HT-29 (cell line): ENCODE data around the gene ZSCAN2. TPM values are rescaled to one million over a fixed set of nuclear protein-coding genes. Genes with fewer than 3 reads are reported as not detected.
A peak's percentile ranks its signal among the peaks of the same experiment; 100 is the strongest.
"Not testable (repeated sequence)": the region's sequence is repeated elsewhere in the genome, so short reads cannot be mapped to it uniquely, and the experiment has no call there.

ENCODE experiments used
- DNase-seq: peaks from one replicate; pipeline ENCODE4 v3.0.0-alpha.2; 2015; ENCODE audit warnings: low spot score
- total RNA-seq: library from RNA; depleted of rRNA; stranded (reverse); fragments of >200 nt; shearing (Covaris generic); gene quantifications from 2 replicates; pipeline ENCODE4 v1.2.3, GENCODE V29; 2014

The ZSCAN2 gene
- total RNA-seq, 1 experiment from 2014 or later = 14.1 TPM

DNA sequence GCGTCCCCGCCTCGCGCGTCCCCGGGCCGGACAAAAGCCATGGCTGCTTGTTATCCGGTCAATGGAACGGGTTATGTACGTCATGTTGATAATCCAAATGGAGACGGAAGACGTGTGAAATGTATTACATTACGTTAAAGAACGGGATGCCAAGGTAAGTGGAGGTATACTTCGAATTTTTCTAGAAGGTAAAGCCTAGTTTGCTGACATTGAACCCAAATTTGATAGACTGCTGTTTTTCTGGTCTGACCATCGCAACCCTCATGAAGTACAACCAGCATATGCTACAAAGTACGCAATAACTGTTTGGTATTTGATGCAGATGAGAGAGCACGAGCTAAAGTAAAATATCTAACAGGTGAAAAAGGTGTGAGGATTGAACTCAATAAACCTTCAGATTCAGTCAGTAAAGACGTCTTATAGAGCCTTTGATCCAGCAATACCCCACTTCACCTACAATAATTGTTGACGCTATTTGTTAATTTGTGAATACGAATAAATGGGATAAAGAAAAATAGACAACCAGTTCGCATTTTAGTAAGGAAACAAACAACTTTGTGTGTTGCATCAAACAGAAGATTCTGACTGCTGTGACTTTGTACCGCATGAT is 33.5 kb downstream of the ZSCAN2 start:
- no peak for DNase-seq

DNA sequence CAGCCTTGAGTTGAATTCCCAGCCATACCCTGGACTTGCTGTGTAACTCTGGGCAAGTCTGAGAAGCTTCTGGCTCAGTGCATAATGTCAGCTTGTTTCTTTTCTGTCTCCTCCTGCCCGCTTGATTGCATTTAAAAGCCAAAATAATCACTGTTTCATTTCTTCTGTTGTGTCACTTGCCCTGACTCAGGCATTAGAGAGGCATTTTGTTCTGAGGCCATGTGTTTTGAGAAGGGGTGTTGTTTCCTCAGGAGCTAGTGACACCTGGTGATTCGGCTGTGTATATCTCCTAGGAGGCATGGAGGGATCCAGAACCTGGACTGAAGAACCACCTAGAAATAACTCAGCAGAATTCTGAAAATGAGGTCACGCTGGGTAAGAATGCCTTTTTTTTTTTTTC is 37.3 kb downstream of the ZSCAN2 start:
- DNase-seq = peak; percentile 69

DNA sequence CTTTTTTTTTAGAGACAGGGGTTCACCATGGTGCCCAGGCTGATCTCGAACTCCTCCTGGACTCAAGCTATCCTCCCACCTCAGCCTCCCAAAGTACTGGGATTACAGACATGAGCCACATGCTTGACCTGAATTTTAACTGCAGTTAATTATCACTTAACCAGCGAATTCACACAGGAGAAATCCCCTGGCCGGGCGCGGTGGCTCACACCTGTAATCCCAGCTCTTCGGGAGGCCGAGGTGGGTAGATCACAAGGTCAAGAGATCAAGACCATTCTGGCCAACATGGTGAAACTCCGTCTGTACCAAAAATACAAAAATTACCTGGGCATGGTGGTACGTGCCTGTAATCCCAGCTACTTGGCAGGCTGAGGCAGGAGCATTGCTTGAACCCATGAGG is 41.1 kb downstream of the ZSCAN2 start:
- DNase-seq = not testable (repeated sequence)

DNA sequence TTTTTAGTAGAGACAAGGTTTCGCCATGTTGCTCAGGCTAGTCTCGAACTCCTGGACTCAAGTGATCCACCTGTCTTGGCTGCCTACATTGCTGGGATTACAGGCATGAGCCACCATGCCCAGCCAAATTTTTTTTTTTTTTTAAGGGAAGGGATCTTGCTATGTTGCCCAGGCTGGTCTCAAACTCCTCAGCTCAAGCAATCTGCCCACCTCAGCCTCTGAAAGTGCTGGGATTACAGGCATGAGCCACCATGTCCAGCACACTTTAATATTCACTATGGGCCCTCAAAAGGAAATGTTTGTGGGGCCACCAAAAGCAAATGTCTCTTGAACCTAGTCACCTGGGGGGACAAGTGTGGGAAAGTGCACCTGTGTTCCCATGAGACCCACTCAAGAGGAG is 41.8 kb downstream of the ZSCAN2 start:
- not testable (repeated sequence) for DNase-seq

DNA sequence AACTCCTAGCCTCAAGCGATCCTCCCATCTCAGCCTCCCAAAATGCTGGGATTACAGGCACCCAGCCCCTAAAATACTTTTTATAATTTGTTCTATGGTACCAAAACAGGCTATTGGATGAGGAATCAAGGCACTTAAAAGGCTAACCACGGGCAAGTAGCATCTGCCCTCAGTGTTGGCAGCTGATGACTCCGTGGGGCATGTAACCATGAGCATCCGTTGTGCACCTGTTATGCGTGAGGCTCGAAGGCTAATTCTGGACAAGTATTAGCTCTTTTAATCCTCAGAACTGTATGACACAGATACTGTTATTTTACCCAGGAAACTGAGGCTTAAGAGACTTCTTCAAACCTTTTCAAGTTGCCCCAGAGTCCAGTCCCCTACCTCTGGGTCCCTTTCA is 43.0 kb downstream of the ZSCAN2 start:
- no peak for DNase-seq

DNA sequence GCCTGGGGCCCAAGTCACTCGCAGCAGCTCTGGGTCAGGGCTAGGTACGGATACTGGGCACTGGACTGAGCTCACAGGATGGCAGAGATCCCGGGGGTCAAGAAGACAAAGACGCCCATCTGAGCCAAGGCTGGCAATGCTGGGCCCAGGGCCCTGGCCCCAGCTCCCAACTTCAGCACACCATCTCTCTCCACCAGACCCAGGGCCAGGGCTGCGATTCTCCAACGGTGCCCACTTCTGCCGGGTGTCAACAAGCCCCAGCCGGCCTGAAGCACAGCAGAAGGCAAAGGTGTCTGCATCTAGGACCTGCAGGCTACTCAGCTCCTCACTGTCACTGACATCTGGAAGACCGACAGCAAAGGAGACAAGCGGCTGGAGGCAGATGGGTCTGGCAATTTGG is 44.7 kb downstream of the ZSCAN2 start:
- DNase-seq = no peak

DNA sequence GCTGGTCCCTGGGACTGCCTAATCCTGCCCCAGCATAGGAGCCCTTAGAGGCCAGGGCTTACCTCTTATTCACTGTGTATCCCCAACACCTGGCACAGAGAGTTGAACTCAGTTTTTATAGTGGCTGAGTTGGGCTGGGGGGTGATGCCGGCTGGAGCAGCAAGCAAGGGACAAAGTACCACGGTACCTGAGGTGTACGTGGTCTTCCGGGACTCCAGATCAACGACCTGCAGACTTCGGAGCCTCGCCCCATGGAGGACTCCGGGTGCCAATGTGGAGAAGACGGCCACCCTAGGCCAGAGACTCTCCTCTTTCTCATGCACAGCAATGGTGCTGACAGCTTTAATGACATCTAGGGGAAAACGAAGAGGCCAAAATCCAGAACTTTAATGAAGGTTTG is 45.2 kb downstream of the ZSCAN2 start:
- DNase-seq = no peak

DNA sequence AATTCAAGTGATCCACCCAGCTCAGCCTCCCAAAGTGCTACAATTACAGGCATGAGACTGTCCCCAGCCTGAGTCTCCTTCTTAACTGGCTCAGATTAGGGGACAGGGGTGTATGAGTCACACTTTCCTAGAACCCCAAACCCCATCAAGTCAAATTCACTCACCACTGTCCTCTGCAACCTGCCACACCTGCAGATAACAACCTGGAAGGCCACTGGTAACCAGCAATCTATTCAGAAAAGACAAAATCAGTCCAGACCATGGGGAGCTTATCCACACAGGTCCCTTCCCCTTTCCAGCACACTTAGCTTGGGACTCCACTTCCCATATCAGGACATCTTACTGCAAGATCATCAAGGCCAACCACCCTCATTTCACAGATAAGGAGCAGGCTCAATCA is 46.9 kb downstream of the ZSCAN2 start:
- DNase-seq = no peak

DNA sequence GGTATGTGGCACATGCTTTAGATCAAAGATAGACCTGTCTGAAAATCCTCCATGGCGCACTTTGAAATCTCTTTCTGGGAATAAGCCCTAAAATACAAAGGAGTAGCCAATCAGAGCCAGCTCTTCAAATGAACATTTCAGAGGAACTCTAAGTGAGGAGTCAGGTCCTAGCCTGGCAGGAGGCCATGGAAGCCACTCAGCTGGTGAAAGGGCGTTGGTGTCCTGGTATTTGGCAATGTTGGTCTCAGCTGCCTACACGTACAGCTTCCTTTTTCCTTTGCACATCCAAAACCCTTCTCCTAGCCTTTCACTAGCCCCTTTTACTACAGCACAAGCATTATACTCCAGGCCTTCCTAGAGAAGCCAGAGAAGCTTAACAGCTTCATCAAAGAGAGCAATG is 47.7 kb downstream of the ZSCAN2 start:
- DNase-seq = no peak

DNA sequence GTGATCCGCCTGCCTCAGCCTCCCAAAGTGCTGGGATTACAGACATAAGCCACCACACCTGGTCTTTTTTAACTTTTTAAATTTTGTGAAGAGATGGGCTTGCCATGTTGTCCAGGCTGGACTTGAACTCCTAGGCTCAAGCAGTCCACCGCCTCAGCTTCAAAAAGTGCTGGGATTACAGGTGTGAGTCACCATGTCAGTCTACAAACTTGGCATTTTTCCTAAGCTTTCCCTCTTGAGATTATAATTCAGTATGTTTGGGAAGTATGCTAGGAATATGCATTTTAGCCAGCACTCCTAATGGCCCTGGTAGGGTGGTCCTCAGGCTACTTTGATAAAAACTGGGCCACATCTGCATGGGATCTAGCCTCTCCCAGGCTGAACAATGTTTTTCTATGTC is 48.9 kb downstream of the ZSCAN2 start:
- DNase-seq = no peak

DNA sequence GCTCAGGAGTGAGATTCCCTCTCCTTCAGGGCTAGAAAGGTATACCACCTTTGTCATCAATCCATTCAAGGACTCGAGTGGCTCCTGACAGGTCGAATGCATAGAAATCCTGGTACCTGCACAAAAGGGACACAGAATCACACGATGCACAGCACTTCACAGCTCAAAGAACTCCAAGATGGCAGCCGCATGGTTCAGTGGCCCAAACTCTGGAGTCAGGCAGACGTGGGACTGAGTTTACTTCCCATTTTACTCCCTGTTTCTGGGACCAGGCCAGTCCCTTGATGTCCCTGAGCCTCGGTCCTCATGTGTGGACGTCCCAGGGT is 52.7 kb downstream of the ZSCAN2 start:
- no peak for DNase-seq

DNA sequence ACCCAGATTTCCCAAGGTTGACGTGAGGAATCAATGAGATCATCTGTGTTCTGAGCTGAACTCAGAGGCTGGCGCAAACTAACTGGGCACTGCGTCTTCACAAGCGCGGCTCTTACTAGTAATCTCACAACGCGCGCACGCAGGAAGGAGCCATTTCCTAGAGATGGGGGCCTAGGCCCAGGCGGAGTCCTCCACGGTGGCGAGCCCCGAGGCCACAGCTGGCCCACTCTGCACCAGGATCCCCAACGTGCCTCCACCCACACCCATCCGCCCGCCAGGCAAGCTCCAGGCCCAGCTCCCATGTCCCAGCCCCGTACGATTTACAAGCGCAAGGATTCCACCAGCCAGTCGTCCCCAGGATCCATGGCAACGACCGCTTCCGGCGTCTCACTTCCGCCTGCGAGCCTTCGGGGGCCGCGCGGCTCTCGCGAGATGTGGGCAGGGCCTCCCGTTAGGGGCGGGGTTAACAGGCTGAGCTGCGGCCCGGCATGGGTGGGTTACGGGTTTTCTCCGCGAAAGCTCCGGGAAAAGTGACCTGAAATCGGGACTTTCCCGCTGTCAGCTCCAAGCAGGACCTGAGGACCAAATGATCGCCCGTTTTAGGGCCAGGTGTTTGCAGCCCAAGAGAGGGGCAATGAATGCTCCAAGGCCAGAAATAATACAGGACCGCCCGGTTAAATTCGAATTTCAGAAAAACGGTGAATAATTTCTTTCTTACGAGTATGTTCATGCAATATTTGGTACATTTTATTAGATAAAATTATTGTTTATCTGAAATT is 53.3 kb downstream of the ZSCAN2 start, which contains the start of gene WDR73:
Gene WDR73, minus strand, starts transcription at position 374 of the 779 bp plus-strand sequence. Its CDS starts 9 bp downstream, at position 365.
- DNase-seq = peak; percentile 98

DNA sequence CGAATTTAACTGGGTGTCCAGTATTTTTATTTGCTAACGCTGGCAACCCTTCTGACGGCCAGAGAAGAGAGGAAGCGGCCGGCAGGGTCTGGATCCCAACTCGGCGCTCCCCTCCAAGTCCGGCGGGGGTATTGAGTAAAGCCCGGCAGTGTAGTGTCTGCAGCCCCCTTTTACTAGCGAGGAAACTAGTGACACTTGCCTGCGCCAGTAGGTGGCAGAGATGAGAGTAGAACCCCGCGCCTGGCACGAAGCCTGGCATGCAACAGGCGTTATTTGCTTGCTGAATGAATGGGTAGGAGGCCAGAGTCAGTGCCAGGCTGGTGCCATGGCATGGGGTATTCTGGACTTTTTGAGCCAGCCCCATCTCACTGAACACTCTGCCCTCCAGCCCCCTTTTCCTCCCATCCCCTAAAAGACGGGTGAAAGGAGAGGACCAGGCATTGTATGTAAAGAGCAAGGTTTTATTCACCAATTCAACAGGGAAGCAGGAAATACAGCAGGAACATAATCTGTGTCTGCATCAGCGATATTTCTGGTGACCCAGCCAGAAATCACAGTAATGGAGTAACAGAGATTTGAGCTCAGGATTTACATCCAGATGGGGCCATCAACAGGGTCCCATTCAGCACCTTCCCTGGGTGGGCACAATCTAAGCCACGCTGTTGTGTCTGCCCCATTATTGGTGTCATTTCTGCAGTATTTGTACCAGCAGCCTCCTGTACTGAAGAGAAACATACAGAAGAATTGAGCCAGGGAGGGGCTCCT is 54.1 kb downstream of the ZSCAN2 start:
- peak; percentile 93 for DNase-seq

DNA sequence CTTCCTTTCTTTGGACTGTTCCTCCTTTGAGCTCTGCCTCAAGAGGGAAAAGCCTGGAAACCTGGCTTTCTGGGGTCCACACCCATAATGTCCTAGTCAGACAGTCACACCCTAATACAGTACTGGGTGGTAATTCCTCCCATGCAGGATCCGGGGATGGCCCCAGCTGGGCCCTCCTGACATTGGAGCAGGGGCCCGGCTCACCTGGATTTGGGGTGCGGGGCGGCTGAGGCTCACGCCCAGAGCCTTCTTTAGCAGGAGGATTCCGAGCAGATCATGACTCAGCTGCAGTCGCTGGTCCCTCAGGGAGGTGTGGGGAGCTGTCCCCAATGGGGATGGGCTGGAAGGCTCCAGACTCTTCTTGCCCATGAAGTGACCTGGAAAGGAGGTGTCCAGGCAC is 56.2 kb downstream of the ZSCAN2 start:
- DNase-seq = no peak

DNA sequence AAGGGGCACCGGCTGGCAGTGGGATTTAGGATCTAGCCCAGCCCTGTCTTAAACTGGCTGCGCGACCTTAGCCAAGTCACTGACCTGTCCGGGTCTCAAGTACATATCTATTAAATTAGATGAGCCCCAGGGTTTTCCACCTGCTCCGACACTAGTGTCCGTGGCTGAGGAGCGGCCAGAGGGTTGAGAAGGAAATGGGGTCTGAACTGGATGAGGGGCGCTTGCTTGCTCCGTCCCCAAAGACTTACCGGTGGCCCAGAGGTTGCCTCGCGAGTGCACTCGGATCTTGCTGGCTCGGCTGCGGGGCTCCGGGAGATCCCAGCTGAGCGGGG is 56.9 kb downstream of the ZSCAN2 start:
- no peak for DNase-seq

DNA sequence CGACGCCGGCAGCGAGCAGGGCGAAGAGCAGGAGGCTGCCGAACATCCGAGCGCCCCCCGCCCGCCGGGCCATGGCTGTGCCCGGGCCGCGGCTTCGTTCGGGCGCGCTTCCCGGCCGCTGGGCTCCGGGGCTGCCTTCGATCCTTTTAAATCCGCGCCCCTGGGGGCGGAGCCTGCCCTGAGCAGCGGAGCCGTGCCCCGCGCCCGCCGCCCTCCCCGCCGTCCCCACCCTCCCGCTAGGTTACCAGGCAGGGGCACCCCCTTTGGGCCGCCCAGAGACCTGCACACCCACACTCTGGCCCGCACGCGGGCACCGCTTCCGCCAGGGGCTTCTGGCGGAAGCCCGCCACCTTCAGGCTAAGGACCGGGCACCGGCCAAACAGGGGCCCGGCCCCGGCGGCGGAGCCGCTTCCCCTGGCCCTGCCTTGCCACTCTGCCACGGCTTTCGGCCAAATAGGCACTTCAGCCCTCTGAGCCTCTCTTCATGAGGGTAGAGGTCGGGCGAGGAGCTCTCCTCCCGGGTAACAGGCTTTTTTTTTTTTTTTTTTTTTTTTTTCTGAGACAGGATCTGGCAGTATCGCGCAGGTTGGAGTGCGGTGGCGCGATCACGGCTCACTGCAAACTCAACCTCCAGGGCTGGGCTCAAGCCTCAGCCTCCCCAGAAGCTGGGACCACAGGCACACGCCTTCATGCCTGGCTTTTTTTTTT is 57.4 kb downstream of the ZSCAN2 start, which contains the start of gene NMB:
Gene NMB, minus strand, starts transcription at position 120 of the 708 bp plus-strand sequence. Its CDS starts 47 bp downstream, at position 73.
- DNase-seq = peak; percentile 96

DNA sequence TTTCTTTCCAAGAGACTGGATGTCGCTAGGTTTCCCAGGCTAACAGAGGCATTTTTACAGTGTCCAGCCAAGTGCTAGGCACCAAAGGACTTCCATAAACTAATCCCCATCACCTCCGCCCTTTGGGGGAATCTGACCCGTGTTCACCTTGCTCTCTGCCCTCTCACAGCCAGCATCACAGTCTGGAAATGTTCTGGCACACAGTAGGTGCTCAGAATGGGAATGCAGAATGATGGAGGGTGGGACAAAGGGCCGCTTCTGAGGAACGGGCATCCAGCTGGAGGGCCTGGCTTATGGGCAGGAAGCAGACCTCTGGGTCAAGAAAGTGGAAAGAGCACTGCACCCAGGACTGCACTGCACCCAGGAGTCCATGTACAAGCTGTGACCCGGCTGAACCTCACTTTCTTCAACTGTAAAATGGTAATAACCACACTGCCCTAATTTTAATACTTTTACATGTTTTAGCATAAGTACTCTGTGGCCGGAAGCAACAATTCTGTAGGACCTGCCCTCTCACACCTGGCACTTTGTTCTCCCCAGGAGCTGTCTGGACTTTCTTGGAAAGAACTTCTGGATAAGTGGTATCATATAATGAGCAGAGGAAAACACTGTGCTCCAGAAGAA is 58.1 kb downstream of the ZSCAN2 start:
- DNase-seq = peak; percentile 47

DNA sequence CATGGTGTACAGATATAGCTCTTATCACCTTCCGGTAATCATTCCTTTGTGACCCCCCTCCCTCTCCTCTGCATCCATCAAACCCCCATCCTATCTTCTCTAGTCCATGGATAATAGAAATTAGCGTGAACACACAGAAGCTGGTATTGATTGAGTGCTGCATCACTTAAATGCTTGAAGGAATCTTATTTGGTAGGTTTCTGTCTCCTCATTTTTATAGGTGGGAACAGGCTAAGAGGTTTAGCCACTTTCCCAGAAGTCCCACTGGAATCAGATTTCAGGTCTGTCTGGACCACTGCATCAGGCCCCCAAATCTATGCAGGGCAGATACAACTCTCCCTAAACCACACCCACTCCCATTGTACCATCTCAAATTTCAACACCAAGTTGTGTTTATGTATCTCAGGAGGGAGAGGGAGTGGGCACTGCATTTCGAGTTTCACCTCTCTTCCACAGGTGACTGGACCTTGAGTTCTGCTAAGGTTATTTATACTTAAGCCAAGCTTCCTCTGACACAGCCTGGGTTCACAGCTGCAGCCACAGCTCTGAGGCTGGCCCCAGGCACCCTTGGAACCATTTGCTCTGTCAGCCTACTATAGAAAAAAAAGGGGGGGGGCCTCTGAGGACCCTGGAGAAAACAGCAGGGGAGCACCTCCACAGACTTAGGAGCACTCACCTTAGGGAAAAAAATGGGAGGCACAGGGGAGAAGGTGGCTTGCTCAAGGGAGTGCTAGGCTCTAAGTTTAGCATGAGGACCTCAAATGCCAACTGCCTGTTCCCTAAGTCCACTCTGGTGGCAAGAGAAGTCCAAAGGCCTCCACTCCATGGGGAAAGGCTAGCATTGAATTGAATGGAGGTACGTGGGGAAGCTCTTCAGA is 59.3 kb downstream of the ZSCAN2 start:
- no peak for DNase-seq

DNA sequence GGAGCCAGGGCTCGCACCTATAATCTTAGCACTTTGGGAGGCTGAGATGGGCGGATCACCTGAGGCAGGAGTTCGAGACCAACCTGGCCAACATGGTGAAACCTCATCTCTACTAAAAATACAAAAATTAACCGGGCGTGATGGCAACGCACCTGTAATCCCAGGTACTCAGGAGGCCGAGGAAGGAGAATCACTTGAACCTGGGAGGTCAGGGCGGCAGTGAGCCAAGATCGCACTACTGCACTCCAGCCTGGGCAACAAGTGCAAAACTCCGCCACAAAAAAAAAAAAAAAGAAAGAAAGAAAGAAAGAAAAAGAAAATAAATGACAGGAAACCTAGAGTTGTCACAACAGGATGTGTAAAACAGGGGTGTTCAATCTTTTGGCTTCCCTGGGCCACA is 60.2 kb downstream of the ZSCAN2 start:
- no peak for DNase-seq

DNA sequence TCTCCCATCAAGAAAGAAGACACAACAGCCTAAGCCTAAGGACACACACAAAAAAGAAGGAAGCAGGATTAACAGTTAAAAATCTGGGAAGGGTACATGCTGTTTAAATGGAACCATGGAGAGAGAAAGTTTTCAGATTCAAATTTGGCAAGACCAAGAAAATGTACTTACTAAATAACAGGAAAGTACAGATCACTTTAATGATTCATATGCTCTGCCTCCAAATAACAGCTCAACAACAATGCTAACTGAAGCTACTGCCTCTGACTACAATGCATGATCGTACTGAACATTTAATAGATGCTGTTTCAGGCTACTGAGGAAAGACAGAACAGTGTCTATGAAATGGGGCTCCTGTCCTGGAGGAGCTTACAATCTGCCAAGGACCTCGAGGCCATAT is 65.6 kb downstream of the ZSCAN2 start:
- DNase-seq = no peak
